K562 (cell line): ENCODE measurements around the gene TMEM200B. TPM values are rescaled to one million over a fixed set of nuclear protein-coding genes. Genes with fewer than 3 reads are reported as not detected.

ENCODE experiments used
- CBX3 ChIP-seq, 2 experiments: IDR thresholded peaks; 1 replicate in 1 of 2; 2 replicates in 1 of 2; pipeline ENCODE4 v1.6.1; 2012; ENCODE audit warnings: inconsistent platforms in 2 of 2, low read length in 2 of 2, borderline replicate concordance in 1 of 2, control low read depth in 1 of 2
- CHD2 ChIP-seq: IDR thresholded peaks from 2 replicates; pipeline ENCODE4 v1.6.1; 2011; ENCODE audit warnings: low read depth, low read length
- DIDO1 ChIP-seq: fragments of 450-650 bp; IDR thresholded peaks from 2 replicates; pipeline ENCODE4 v1.6.1; 2016; ENCODE audit warnings: low read depth, missing biosample characterization, missing genetic modification characterization
- KLF1 ChIP-seq: fragments of 450-650 bp; IDR thresholded peaks from 2 replicates; pipeline ENCODE4 v1.6.1; 2016; ENCODE audit warnings: missing genetic modification characterization, missing compliant biosample characterization
- SIN3A ChIP-seq, 2 experiments: fragments of 150-350 bp in 1 of 2; IDR thresholded peaks; 2 replicates each; pipeline ENCODE4 v1.6.1; 2011 to 2016; ENCODE audit warnings: borderline replicate concordance in 2 of 2, low read depth in 2 of 2, low read length in 2 of 2, mild to moderate bottlenecking in 2 of 2, moderate library complexity in 2 of 2; ENCODE audit not compliant: control insufficient read depth in 1 of 2
- SIRT6 ChIP-seq: IDR thresholded peaks from one replicate; pipeline ENCODE4 v1.6.1; 2012; ENCODE audit warnings: low read depth, mild to moderate bottlenecking, control low read depth, inconsistent platforms, low read length, moderate library complexity
- ZNF224 ChIP-seq: sonication (generic); formaldehyde crosslinking; IDR thresholded peaks from 2 replicates; pipeline ENCODE4 v1.8.0; 2022; ENCODE audit warnings: mild to moderate bottlenecking, missing genetic modification reagents
- ZNF57 ChIP-seq: fragments of 450-650 bp; formaldehyde crosslinking; IDR thresholded peaks from 2 replicates; pipeline ENCODE4 v1.4.0; 2020; ENCODE audit warnings: mild to moderate bottlenecking, moderate library complexity
- polyA plus RNA-seq, 8 experiments: library from polyadenylated mRNA; depleted of rRNA in 4 of 8; stranded (reverse) in 5 of 8; unstranded in 3 of 8; fragments of >200 nt; fragmentation: Nextera tagmentation in 2 of 8; fragmentation: Illumina TruSeq in 1 of 8; extraction: Ambion mirVana in 2 of 8; extraction: Trizol in 1 of 8; gene quantifications; 2 replicates each; pipeline versions ENCODE4 v1.2.1 to v1.2.3, GENCODE V29; 2011 to 2014; ENCODE audit warnings: inconsistent platforms in 1 of 8, missing spikeins in 1 of 8
- total RNA-seq, 7 experiments: library from RNA; depleted of rRNA in 6 of 7; stranded (reverse); fragments of >200 nt in 6 of 7; fragmentation: Illumina TruSeq in 2 of 7; extraction: Trizol in 2 of 7; gene quantifications; 2 replicates each; pipeline versions ENCODE4 v1.2.1 to v1.2.3, GENCODE V29; 2011 to 2021; ENCODE audit warnings: low replicate concordance in 1 of 7
- TF ChIP-seq, protein P1 (sequence below): fragments of 200-600 bp; sonication (generic); IDR thresholded peaks from one replicate; pipeline ENCODE4 v1.6.1; 2012; ENCODE audit warnings: mild to moderate bottlenecking, low read depth, low read length, inconsistent platforms
- TF ChIP-seq, protein P2 (sequence below), 2 experiments: fragments of 200-800 bp in 1 of 2; sonication (Bioruptor generic) in 1 of 2; sonication (generic) in 1 of 2; formaldehyde crosslinking in 1 of 2; IDR thresholded peaks in 1 of 2; conservative IDR thresholded peaks in 1 of 2; 2 replicates each; pipeline versions ENCODE4 v1.5.0 to v1.6.1; 2016 to 2020; ENCODE audit warnings: missing compliant biosample characterization in 1 of 2, missing genetic modification characterization in 1 of 2, missing genetic modification reagents in 1 of 2
- TF ChIP-seq, protein P3 (sequence below): fragments of 250-450 bp; sonication (Bioruptor Pico); IDR thresholded peaks from 2 replicates; pipeline ENCODE4 v1.4.0; 2020; ENCODE audit warnings: borderline replicate concordance

TMEM200B gene
- total and polyA plus RNA-seq, 9 of the 15 experiments (the other 6 are each of a cell fraction or from before 2014, with no cell fraction given), result 0.04 to 0.35 (median 0.10) TPM; not detected in 1

DNA sequence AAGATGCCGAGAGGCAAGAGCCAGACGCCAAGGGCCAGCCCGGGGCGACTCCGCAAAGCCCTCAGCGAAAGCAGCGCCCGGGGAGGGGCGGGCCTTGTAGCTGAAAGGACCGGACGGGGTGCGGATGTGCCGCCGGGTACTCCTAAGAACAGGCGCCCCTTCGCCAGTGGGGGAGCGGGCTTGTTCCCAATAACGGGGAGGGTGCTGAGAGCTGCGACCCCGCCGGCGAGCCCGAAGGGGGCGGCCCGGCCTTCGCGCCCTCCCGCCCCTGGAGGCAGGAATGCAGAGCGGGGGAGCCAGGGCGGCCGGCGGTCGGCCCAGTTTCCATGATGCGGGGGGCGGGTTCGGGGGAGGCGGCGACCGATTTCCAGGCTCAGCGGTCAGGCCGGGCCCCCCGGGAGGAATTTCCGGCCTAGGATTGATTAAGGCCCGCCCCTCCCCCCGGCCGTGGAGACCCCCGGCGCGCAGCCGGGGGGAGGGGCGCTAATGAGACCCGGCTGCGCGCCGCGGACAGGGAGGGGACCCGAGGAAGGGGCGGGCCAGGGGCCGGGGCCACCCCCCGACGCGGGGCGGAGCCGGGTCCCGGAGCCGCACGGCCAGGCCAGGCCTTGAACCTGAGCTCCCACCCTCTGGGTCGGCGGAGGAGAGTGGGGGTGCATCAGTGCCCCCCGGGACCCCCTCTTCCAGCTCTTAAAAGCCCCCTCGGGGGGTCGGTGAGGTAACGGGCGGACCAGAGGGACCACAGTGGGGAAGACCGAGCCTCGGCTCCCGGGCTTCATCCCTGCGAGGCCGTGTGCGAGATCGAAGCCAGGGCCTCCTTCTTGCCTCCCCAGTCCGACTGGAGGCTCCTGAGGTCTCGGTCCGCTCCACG, 898 bp upstream of the TMEM200B start (continued):
- TF ChIP-seq, protein P1, sequence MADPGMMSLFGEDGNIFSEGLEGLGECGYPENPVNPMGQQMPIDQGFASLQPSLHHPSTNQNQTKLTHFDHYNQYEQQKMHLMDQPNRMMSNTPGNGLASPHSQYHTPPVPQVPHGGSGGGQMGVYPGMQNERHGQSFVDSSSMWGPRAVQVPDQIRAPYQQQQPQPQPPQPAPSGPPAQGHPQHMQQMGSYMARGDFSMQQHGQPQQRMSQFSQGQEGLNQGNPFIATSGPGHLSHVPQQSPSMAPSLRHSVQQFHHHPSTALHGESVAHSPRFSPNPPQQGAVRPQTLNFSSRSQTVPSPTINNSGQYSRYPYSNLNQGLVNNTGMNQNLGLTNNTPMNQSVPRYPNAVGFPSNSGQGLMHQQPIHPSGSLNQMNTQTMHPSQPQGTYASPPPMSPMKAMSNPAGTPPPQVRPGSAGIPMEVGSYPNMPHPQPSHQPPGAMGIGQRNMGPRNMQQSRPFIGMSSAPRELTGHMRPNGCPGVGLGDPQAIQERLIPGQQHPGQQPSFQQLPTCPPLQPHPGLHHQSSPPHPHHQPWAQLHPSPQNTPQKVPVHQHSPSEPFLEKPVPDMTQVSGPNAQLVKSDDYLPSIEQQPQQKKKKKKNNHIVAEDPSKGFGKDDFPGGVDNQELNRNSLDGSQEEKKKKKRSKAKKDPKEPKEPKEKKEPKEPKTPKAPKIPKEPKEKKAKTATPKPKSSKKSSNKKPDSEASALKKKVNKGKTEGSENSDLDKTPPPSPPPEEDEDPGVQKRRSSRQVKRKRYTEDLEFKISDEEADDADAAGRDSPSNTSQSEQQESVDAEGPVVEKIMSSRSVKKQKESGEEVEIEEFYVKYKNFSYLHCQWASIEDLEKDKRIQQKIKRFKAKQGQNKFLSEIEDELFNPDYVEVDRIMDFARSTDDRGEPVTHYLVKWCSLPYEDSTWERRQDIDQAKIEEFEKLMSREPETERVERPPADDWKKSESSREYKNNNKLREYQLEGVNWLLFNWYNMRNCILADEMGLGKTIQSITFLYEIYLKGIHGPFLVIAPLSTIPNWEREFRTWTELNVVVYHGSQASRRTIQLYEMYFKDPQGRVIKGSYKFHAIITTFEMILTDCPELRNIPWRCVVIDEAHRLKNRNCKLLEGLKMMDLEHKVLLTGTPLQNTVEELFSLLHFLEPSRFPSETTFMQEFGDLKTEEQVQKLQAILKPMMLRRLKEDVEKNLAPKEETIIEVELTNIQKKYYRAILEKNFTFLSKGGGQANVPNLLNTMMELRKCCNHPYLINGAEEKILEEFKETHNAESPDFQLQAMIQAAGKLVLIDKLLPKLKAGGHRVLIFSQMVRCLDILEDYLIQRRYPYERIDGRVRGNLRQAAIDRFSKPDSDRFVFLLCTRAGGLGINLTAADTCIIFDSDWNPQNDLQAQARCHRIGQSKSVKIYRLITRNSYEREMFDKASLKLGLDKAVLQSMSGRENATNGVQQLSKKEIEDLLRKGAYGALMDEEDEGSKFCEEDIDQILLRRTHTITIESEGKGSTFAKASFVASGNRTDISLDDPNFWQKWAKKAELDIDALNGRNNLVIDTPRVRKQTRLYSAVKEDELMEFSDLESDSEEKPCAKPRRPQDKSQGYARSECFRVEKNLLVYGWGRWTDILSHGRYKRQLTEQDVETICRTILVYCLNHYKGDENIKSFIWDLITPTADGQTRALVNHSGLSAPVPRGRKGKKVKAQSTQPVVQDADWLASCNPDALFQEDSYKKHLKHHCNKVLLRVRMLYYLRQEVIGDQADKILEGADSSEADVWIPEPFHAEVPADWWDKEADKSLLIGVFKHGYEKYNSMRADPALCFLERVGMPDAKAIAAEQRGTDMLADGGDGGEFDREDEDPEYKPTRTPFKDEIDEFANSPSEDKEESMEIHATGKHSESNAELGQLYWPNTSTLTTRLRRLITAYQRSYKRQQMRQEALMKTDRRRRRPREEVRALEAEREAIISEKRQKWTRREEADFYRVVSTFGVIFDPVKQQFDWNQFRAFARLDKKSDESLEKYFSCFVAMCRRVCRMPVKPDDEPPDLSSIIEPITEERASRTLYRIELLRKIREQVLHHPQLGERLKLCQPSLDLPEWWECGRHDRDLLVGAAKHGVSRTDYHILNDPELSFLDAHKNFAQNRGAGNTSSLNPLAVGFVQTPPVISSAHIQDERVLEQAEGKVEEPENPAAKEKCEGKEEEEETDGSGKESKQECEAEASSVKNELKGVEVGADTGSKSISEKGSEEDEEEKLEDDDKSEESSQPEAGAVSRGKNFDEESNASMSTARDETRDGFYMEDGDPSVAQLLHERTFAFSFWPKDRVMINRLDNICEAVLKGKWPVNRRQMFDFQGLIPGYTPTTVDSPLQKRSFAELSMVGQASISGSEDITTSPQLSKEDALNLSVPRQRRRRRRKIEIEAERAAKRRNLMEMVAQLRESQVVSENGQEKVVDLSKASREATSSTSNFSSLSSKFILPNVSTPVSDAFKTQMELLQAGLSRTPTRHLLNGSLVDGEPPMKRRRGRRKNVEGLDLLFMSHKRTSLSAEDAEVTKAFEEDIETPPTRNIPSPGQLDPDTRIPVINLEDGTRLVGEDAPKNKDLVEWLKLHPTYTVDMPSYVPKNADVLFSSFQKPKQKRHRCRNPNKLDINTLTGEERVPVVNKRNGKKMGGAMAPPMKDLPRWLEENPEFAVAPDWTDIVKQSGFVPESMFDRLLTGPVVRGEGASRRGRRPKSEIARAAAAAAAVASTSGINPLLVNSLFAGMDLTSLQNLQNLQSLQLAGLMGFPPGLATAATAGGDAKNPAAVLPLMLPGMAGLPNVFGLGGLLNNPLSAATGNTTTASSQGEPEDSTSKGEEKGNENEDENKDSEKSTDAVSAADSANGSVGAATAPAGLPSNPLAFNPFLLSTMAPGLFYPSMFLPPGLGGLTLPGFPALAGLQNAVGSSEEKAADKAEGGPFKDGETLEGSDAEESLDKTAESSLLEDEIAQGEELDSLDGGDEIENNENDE, result no peak
- TF ChIP-seq CBX3 (IDR thresholded peaks at IDR 0.05; ENCODE audit: borderline replicate concordance in 1 of 2, low read length in 2 of 2) (no peak; a peak in 1 of 3 replicates), SIRT6 (no peak), DIDO1 (no peak), SIN3A (IDR thresholded peaks at IDR 0.05; ENCODE audit: borderline replicate concordance in 2 of 2, control insufficient read depth in 1 of 2, low read depth in 2 of 2, low read length in 2 of 2) (0 out of 4 replicates have a peak, but pooled peaks of 1 of the 2 experiments have one; percentile 45), KLF1 (tag) (peak; percentile 73), CHD2 (no peak), ZNF57 (no peak), ZNF224 (CRISPR knock-in tag) (no peak)
- TF ChIP-seq, protein P2, sequence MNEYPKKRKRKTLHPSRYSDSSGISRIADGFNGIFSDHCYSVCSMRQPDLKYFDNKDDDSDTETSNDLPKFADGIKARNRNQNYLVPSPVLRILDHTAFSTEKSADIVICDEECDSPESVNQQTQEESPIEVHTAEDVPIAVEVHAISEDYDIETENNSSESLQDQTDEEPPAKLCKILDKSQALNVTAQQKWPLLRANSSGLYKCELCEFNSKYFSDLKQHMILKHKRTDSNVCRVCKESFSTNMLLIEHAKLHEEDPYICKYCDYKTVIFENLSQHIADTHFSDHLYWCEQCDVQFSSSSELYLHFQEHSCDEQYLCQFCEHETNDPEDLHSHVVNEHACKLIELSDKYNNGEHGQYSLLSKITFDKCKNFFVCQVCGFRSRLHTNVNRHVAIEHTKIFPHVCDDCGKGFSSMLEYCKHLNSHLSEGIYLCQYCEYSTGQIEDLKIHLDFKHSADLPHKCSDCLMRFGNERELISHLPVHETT (CRISPR knock-in tag; conservative IDR thresholded peaks at IDR 0.05 in 1 of 2, IDR thresholded peaks at IDR 0.05 in 1 of 2), result no peak
- TF ChIP-seq, protein P3, sequence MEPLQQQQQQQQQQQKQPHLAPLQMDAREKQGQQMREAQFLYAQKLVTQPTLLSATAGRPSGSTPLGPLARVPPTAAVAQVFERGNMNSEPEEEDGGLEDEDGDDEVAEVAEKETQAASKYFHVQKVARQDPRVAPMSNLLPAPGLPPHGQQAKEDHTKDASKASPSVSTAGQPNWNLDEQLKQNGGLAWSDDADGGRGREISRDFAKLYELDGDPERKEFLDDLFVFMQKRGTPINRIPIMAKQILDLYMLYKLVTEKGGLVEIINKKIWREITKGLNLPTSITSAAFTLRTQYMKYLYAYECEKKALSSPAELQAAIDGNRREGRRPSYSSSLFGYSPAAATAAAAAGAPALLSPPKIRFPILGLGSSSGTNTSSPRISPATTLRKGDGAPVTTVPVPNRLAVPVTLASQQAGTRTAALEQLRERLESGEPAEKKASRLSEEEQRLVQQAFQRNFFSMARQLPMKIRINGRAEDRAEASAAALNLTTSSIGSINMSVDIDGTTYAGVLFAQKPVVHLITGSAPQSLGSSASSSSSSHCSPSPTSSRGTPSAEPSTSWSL (CRISPR knock-in tag), result no peak
